IMR-90 (cell line): ENCODE data around the gene ATXN3. TPM values are rescaled to one million over a fixed set of nuclear protein-coding genes. Genes with fewer than 3 reads are reported as not detected.

Source experiments
- ATAC-seq: fragments of 200-7000 bp; cut with Tn5 transposase; 2 replicates; pipeline ENCODE4 v1.9.1; 2020; ENCODE audit warnings: low read depth, mild to moderate bottlenecking, moderate library complexity
- BruUV-seq: library from RNA; stranded (reverse); fragments of 400-500 nt; replicated peaks from 2 replicates; lab custom pipeline; 2021; lab: Mats Ljungman, UMichigan
- CTCF ChIA-PET: fragments of 300-600 bp; formaldehyde crosslinking; extraction: SDS; loops from one replicate; lab custom pipeline; 2021; ENCODE audit warnings: antibody characterized with exemption; lab: Yijun Ruan, JAX
- POLR2A ChIA-PET: fragments of 300-600 bp; sonication (Branson Sonifier 250); formaldehyde crosslinking; loops from one replicate; lab custom pipeline; 2022; ENCODE audit warnings: antibody characterized with exemption; ENCODE audit not compliant: unreplicated experiment; lab: Charles Lee
- DNase-seq: peaks from one replicate; pipeline ENCODE4 v3.0.0; 2013
- H2AFZ ChIP-seq: replicated peaks from 2 replicates; pipeline ENCODE3; 2013; ENCODE audit warnings: low read length, mild to moderate bottlenecking; ENCODE audit not compliant: poor library complexity
- H2AK5ac ChIP-seq: 2 replicates; pipeline ENCODE4 v1.6.1; 2013; ENCODE audit warnings: low read depth, low read length, inconsistent platforms
- H2AK9ac ChIP-seq: replicated peaks from 2 replicates; pipeline ENCODE3; 2013; ENCODE audit warnings: mild to moderate bottlenecking, low read depth, low read length, moderate library complexity; ENCODE audit not compliant: poor library complexity
- H2BK120ac ChIP-seq: 2 replicates; pipeline ENCODE4 v1.6.1; 2013; ENCODE audit warnings: low read depth, low read length, inconsistent platforms
- H2BK15ac ChIP-seq: 3 replicates; pipeline ENCODE4 v1.6.1; 2013; ENCODE audit warnings: low read depth, low read length, inconsistent platforms
- H2BK20ac ChIP-seq: 2 replicates; pipeline ENCODE4 v1.6.1; 2013; ENCODE audit warnings: low read depth, mild to moderate bottlenecking, inconsistent platforms, low read length, moderate library complexity
- H2BK5ac ChIP-seq: 2 replicates; pipeline ENCODE4 v1.6.1; 2013; ENCODE audit warnings: mild to moderate bottlenecking, low read depth, low read length, inconsistent platforms; ENCODE audit not compliant: poor library complexity, severe bottlenecking
- H3K14ac ChIP-seq: replicated peaks from 2 replicates; pipeline ENCODE4 v1.6.1; 2013; ENCODE audit warnings: low read depth, low read length, inconsistent platforms
- H3K18ac ChIP-seq: 2 replicates; pipeline ENCODE4 v1.6.1; 2013; ENCODE audit warnings: low read depth, low read length, control low read depth
- H3K23ac ChIP-seq: 2 replicates; pipeline ENCODE4 v1.6.1; 2013; ENCODE audit warnings: low read depth, low read length, inconsistent platforms
- H3K27ac ChIP-seq: 2 replicates; pipeline ENCODE4 v1.5.1; 2013; ENCODE audit warnings: mild to moderate bottlenecking, control low read depth, low read length; ENCODE audit not compliant: insufficient read depth
- H3K27me3 ChIP-seq: 2 replicates; pipeline ENCODE4 v1.6.1; 2013; ENCODE audit warnings: low read length; ENCODE audit not compliant: control insufficient read depth, insufficient read depth
- H3K36me3 ChIP-seq: 2 replicates; pipeline ENCODE4 v1.6.1; 2013; ENCODE audit warnings: low read length, mixed read lengths; ENCODE audit not compliant: control insufficient read depth, insufficient read depth
- H3K4ac ChIP-seq: 2 replicates; pipeline ENCODE4 v1.6.1; 2013; ENCODE audit warnings: low read depth, low read length, inconsistent platforms
- H3K4me1 ChIP-seq: 2 replicates; pipeline ENCODE4 v1.6.1; 2013; ENCODE audit warnings: low read length, mixed read lengths; ENCODE audit not compliant: control insufficient read depth, insufficient read depth
- H3K4me2 ChIP-seq: 2 replicates; pipeline ENCODE4 v1.6.1; 2013; ENCODE audit warnings: low read depth, mild to moderate bottlenecking, control low read depth, low read length, moderate library complexity
- H3K4me3 ChIP-seq: 2 replicates; pipeline ENCODE4 v1.5.1; 2013; ENCODE audit warnings: low read depth, mild to moderate bottlenecking, control low read depth, low read length, moderate library complexity; ENCODE audit not compliant: insufficient read depth
- H3K56ac ChIP-seq: 2 replicates; pipeline ENCODE4 v1.6.1; 2013; ENCODE audit warnings: low read length, inconsistent platforms; ENCODE audit not compliant: insufficient read depth; ENCODE audit errors: extremely low read depth
- H3K79me1 ChIP-seq, 2 experiments: 2 replicates each; pipeline ENCODE4 v1.6.1; 2013; ENCODE audit warnings: low read length in 2 of 2, inconsistent platforms in 1 of 2, low read depth in 1 of 2
- H3K9ac ChIP-seq: 2 replicates; pipeline ENCODE4 v1.6.1; 2013; ENCODE audit warnings: low read depth, low read length, control low read depth
- H3K9me1 ChIP-seq: 2 replicates; pipeline ENCODE4 v1.6.1; 2013; ENCODE audit warnings: low read length, inconsistent platforms; ENCODE audit not compliant: insufficient read depth
- H3K9me3 ChIP-seq: 2 replicates; pipeline ENCODE4 v1.6.1; 2013; ENCODE audit warnings: low read length; ENCODE audit not compliant: control insufficient read depth, insufficient read depth
- H4K20me1 ChIP-seq: 2 replicates; pipeline ENCODE4 v1.6.1; 2013; ENCODE audit warnings: low read length, inconsistent platforms; ENCODE audit not compliant: insufficient read depth
- H4K5ac ChIP-seq: 2 replicates; pipeline ENCODE4 v1.6.1; 2013; ENCODE audit warnings: mild to moderate bottlenecking, low read depth, low read length, control low read depth
- H4K8ac ChIP-seq, 2 experiments: 2 replicates each; pipeline ENCODE4 v1.6.1; 2013; ENCODE audit warnings: low read depth in 2 of 2, low read length in 2 of 2, control low read depth in 1 of 2, inconsistent platforms in 1 of 2
- H4K91ac ChIP-seq: 2 replicates; pipeline ENCODE4 v1.6.1; 2013; ENCODE audit warnings: low read depth, low read length, inconsistent platforms; ENCODE audit not compliant: insufficient read depth
- BHLHE40 ChIP-seq: fragments of 150-350 bp; IDR thresholded peaks from 2 replicates; pipeline ENCODE4 v1.6.1; 2016; ENCODE audit warnings: mild to moderate bottlenecking, low read depth, low read length
- CHD1 ChIP-seq: IDR thresholded peaks from 2 replicates; pipeline ENCODE4 v1.6.1; 2012; ENCODE audit warnings: low read depth, low read length, improper control_type of control experiment
- CTCF ChIP-seq: conservative IDR thresholded peaks from 2 replicates; pipeline ENCODE4 v1.5.1; 2012; ENCODE audit warnings: mild to moderate bottlenecking, low read depth, low read length, improper control_type of control experiment
- ELK1 ChIP-seq: fragments of 150-350 bp; IDR thresholded peaks from 2 replicates; pipeline ENCODE4 v1.6.1; 2016; ENCODE audit warnings: low read depth, mild to moderate bottlenecking, low read length, moderate library complexity, borderline replicate concordance
- MAFK ChIP-seq: IDR thresholded peaks from 2 replicates; pipeline ENCODE4 v1.6.1; 2012; ENCODE audit warnings: low read depth, low read length, improper control_type of control experiment
- MAZ ChIP-seq: IDR thresholded peaks from 2 replicates; pipeline ENCODE4 v1.6.1; 2012; ENCODE audit warnings: low read depth, mild to moderate bottlenecking, low read length, improper control_type of control experiment, moderate library complexity, borderline replicate concordance
- MXI1 ChIP-seq: IDR thresholded peaks from 2 replicates; pipeline ENCODE4 v1.6.1; 2012; ENCODE audit warnings: low read depth, mild to moderate bottlenecking, low read length, moderate library complexity, borderline replicate concordance
- NFE2L2 ChIP-seq: fragments of 150-350 bp; IDR thresholded peaks from 2 replicates; pipeline ENCODE4 v1.6.1; 2016; ENCODE audit warnings: low read depth, mild to moderate bottlenecking, low read length
- POLR2A ChIP-seq: IDR thresholded peaks from 2 replicates; pipeline ENCODE4 v1.6.1; 2012; ENCODE audit warnings: mild to moderate bottlenecking, low read depth, low read length
- RAD21 ChIP-seq: IDR thresholded peaks from 2 replicates; pipeline ENCODE4 v1.6.1; 2012; ENCODE audit warnings: low read length, improper control_type of control experiment
- RCOR1 ChIP-seq: IDR thresholded peaks from 2 replicates; pipeline ENCODE4 v1.6.1; 2012; ENCODE audit warnings: mild to moderate bottlenecking, low read length, improper control_type of control experiment; ENCODE audit not compliant: insufficient replicate concordance
- RFX5 ChIP-seq: IDR thresholded peaks from 2 replicates; pipeline ENCODE4 v1.8.0; 2012; ENCODE audit warnings: low read depth, mild to moderate bottlenecking, low read length, moderate library complexity
- WGBS, 2 experiments: methylation state at CpG; one replicate each; pipeline versions ENCODE4 v1.1.5 to v1.1.7; 2013; ENCODE audit warnings: missing lambda C conversion rate in 2 of 2; ENCODE audit not compliant: insufficient read length in 1 of 2; ENCODE audit errors: extremely low coverage in 2 of 2; 5-methylcytosine and 5-hydroxymethylcytosine counted together
- dilution Hi-C: fragments of 300-500 bp; cut with HindIII; formaldehyde crosslinking; loops from one replicate; pipeline ENCODE4 v1.14.3; 2018; ENCODE audit warnings: low sequenced_read_pairs; ENCODE audit not compliant: unreplicated experiment
- in situ Hi-C: fragments of 300-500 bp; cut with MboI; formaldehyde crosslinking; loops from 3 replicates; pipeline ENCODE4 v1.14.3; 2019; ENCODE audit warnings: low sequenced_read_pairs, inconsistent platforms, mixed read lengths
- intact Hi-C: fragments of 100-400 bp; cut with micrococcal nuclease; formaldehyde crosslinking; loops from 2 replicates; pipeline ENCODE4 v1.10.0; 2022
- polyA plus RNA-seq, 3 experiments: library from polyadenylated mRNA; depleted of rRNA; stranded (reverse); fragments of >200 nt; gene quantifications; 2 replicates each; pipeline ENCODE4 v1.2.3, GENCODE V29; 2012; ENCODE audit warnings: low replicate concordance in 1 of 3
- total RNA-seq: library from RNA; depleted of rRNA; stranded (reverse); fragments of >200 nt; gene quantifications from 2 replicates; pipeline ENCODE4 v1.2.3, GENCODE V29; 2012

The ATXN3 gene
- total and polyA plus RNA-seq, 2 of the 4 experiments (the other 2 are of a cell fraction) = 9.0 to 13.9 TPM

GRCh38 chr14:92035890-92036289 lies 70.5 kb downstream of the ATXN3 start:
- WGBS, 2 experiments = no CpG with 5 or more reads among the region's 1 CpG
- Histone ChIP-seq H4K8ac (no peak overlapping the region), H3K27me3 (no peaks in the 10 kb centered on the region), H3K4me2 (no peak overlapping the region), H3K36me3 (peaks cover 10% of the 10 kb centered on the region), H2BK20ac (no peak overlapping the region), H3K27ac (no peak overlapping the region), H4K20me1 (peaks cover 26% of the 10 kb centered on the region), H3K9me3 (no peaks in the 10 kb centered on the region), H2BK15ac (no peak overlapping the region), H3K23ac (no peak overlapping the region), H4K5ac (no peak overlapping the region), H3K79me1 (peaks cover 10 to 51% of the 10 kb centered on the region in 2 experiments; a peak in 3 of 4 replicates), H4K91ac (no peak overlapping the region), H2AK5ac (no peak overlapping the region), H3K4me3 (no peak overlapping the region), H3K9me1 (peaks cover 6% of the 10 kb centered on the region), H3K56ac (no peak overlapping the region), H2BK120ac (no peak overlapping the region), H2AFZ (no peak overlapping the region), H3K18ac (no peak overlapping the region), H3K4ac (no peak overlapping the region), H3K9ac (no peak overlapping the region), H3K4me1 (peaks cover 5% of the 10 kb centered on the region), H2AK9ac (no peak overlapping the region), H2BK5ac (no peak overlapping the region), H3K14ac (no peak overlapping the region)
- intact Hi-C loops (no loop called here), dilution Hi-C loops (no loop called here), in situ Hi-C loops (no loop called here)
- ATAC-seq (no peak), DNase-seq (no peak)
- no TSS peak for BruUV-seq
- CTCF ChIA-PET = no interaction called here
- POLR2A ChIA-PET = interaction anchor here (0.6 kb wide), 1 partner anchor 46 kb away, joined by 4 read pairs; no protein-coding TSS in a partner anchor
- TF ChIP-seq BHLHE40 (no peak), MAFK (no peak), RFX5 (no peak), POLR2A (no peak), NFE2L2 (no peak), RAD21 (no peak), MAZ (no peak), MXI1 (no peak), ELK1 (no peak), CHD1 (no peak), RCOR1 (no peak), CTCF (no peak)
